H1 (cell line): ENCODE measurements around the gene TBX4.

Source experiments
- EP300 ChIP-seq, 2 experiments: IDR thresholded peaks; 1 replicate in 1 of 2; 2 replicates in 1 of 2; pipeline ENCODE4 v1.6.1; 2011 to 2012; ENCODE audit warnings: low read depth in 2 of 2, low read length in 2 of 2, mild to moderate bottlenecking in 2 of 2, borderline replicate concordance in 1 of 2, inconsistent platforms in 1 of 2, moderate library complexity in 1 of 2
- EZH2 ChIP-seq: fragments of 200-600 bp; sonication (generic); IDR thresholded peaks from 2 replicates; pipeline ENCODE4 v1.7.1; 2012; ENCODE audit warnings: low read depth, mild to moderate bottlenecking, moderate library complexity, low read length, inconsistent platforms; ENCODE audit not compliant: severe bottlenecking
- GTF2F1 ChIP-seq: IDR thresholded peaks from 2 replicates; pipeline ENCODE4 v1.6.1; 2012; ENCODE audit warnings: low read depth, low read length, improper control_type of control experiment, borderline replicate concordance
- JUND ChIP-seq: IDR thresholded peaks from 2 replicates; pipeline ENCODE4 v1.6.1; 2011; ENCODE audit warnings: mild to moderate bottlenecking, improper control_type of control experiment, low read length
- KDM5A ChIP-seq: fragments of 200-600 bp; IDR thresholded peaks from 2 replicates; pipeline ENCODE4 v1.7.1; 2012; ENCODE audit warnings: mild to moderate bottlenecking, low read length, inconsistent platforms, mixed read lengths
- MAFK ChIP-seq: IDR thresholded peaks from 2 replicates; pipeline ENCODE4 v1.6.1; 2012; ENCODE audit warnings: low read depth, mild to moderate bottlenecking, improper control_type of control experiment, low read length
- MAX ChIP-seq: IDR thresholded peaks from 2 replicates; pipeline ENCODE4 v1.6.1; 2012; ENCODE audit warnings: inconsistent platforms
- POLR2A ChIP-seq, 2 experiments: IDR thresholded peaks; 1 replicate in 1 of 2; 2 replicates in 1 of 2; pipeline ENCODE4 v1.6.1; 2011; ENCODE audit warnings: low read depth in 2 of 2, low read length in 2 of 2, mild to moderate bottlenecking in 2 of 2; ENCODE audit errors: control extremely low read depth in 1 of 2
- RXRA ChIP-seq: IDR thresholded peaks from 2 replicates; pipeline ENCODE4 v1.6.1; 2011; ENCODE audit warnings: low read depth, mild to moderate bottlenecking, low read length, moderate library complexity; ENCODE audit not compliant: insufficient read depth
- SP1 ChIP-seq: IDR thresholded peaks from 2 replicates; pipeline ENCODE4 v1.6.1; 2011; ENCODE audit warnings: low read depth, low read length
- TAF1 ChIP-seq: IDR thresholded peaks from 2 replicates; pipeline ENCODE4 v1.6.1; 2011; ENCODE audit warnings: mild to moderate bottlenecking, low read depth, low read length
- TCF12 ChIP-seq: IDR thresholded peaks from 2 replicates; pipeline ENCODE4 v1.6.1; 2011; ENCODE audit warnings: low read depth, mild to moderate bottlenecking, low read length
- TF ChIP-seq, protein P1 (sequence below), 3 experiments: IDR thresholded peaks; 1 replicate in 2 of 3; 2 replicates in 1 of 3; pipeline versions ENCODE4 v1.5.1 to v1.6.1; 2011; ENCODE audit warnings: low read length in 3 of 3, mild to moderate bottlenecking in 3 of 3, inconsistent platforms in 2 of 3, low read depth in 1 of 3, moderate library complexity in 1 of 3; ENCODE audit not compliant: insufficient read depth in 1 of 3; ENCODE audit errors: control extremely low read depth in 1 of 3

GRCh38 chr17:61479493-61480413 lies 27.5 kb downstream of the TBX4 start:
- TF ChIP-seq RXRA = no peak
- TF ChIP-seq EP300 (IDR thresholded peaks at IDR 0.05; ENCODE audit: borderline replicate concordance in 1 of 2, low read depth in 2 of 2, low read length in 2 of 2) = no peak
- no peak for TF ChIP-seq POLR2A (IDR thresholded peaks at IDR 0.05; ENCODE audit: control extremely low read depth in 1 of 2, low read depth in 2 of 2, low read length in 2 of 2)
- TF ChIP-seq EZH2 = no peak
- no peak for TF ChIP-seq SP1
- TF ChIP-seq, protein P1, sequence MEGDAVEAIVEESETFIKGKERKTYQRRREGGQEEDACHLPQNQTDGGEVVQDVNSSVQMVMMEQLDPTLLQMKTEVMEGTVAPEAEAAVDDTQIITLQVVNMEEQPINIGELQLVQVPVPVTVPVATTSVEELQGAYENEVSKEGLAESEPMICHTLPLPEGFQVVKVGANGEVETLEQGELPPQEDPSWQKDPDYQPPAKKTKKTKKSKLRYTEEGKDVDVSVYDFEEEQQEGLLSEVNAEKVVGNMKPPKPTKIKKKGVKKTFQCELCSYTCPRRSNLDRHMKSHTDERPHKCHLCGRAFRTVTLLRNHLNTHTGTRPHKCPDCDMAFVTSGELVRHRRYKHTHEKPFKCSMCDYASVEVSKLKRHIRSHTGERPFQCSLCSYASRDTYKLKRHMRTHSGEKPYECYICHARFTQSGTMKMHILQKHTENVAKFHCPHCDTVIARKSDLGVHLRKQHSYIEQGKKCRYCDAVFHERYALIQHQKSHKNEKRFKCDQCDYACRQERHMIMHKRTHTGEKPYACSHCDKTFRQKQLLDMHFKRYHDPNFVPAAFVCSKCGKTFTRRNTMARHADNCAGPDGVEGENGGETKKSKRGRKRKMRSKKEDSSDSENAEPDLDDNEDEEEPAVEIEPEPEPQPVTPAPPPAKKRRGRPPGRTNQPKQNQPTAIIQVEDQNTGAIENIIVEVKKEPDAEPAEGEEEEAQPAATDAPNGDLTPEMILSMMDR (IDR thresholded peaks at IDR 0.05; ENCODE audit: control extremely low read depth in 1 of 3, insufficient read depth in 1 of 3, low read depth in 1 of 3, low read length in 3 of 3) = no peak
- no peak for TF ChIP-seq TCF12
- TF ChIP-seq GTF2F1 = no peak
- TF ChIP-seq KDM5A = no peak
- no peak for TF ChIP-seq MAFK
- TF ChIP-seq TAF1 = no peak
- no peak for TF ChIP-seq JUND
- TF ChIP-seq MAX = no peak
